ENCODE data around the gene FAM219A. TPM values are rescaled to one million over a fixed set of nuclear protein-coding genes. Genes with fewer than 3 reads are reported as not detected.

FAM219A gene, protein sequence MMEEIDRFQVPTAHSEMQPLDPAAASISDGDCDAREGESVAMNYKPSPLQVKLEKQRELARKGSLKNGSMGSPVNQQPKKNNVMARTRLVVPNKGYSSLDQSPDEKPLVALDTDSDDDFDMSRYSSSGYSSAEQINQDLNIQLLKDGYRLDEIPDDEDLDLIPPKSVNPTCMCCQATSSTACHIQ
- 13.4 and 22.4 TPM in 2 replicates for total RNA-seq (ENCODE audit: low replicate concordance)
- long read RNA-seq, partial matches to known transcripts: 0 of 1 reads
- long read RNA-seq, other reads (novel, unspliced or antisense): 1 of 1 reads

DNA sequence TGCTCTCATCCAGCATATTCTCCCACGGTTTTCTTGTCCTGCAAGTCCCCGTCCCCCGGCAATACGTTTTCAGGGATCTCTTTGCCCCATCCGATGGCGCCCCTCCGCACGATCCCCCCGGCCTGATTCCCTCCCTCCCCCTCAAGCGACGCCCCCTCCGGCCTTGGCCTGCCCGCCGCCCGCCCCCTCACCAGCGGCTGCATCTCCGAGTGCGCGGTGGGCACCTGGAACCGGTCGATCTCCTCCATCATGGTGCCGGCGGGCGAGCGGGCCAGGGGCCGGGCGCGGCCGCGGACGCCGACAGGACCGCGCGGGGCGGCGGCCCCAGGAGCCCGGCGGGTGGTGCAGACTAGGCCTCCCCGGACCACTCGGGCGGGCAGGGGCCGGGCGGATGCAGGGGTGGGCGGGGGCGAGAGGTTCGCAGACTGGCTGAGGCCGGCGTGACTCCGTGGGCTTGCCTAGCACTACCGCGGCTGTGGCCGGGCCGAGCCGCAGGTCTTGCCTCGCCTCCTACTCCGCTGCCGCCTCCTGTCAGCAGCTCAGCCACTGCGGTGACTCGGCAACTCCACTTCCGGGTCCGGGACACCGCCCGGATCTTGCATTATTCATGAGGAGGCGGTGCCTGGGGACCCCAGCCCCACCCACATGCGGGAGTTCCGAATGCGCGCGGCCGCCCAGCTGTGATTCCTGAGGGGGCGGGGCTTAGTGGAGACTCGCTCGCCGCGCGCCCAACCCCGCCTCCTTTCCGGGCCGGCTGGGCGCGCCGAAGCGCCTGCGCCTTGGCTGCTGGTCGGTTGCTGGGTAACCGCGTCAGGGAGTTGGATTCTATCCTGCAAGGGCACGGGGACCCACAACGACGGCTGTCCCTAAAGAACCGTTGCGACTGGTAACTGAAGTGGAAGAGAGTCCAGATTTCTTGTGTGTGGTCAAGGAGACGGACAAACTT, at the start of gene FAM219A, which contains the start of gene DNAI1:
Gene FAM219A (minus strand): TSS at position 558 of the 946 bp plus-strand sequence. CDS start 307 bp downstream, at position 251.
Gene DNAI1 (plus strand): TSS at position 793 of the 946 bp plus-strand sequence. CDS start 201 bp downstream, outside the sequence.
- peak within 1 kb of the TSS; percentile 95 for H3K4me3 Mint-ChIP-seq
- peaks cover 19% of the 10 kb centered on the region for H3K4me1 Mint-ChIP-seq (ENCODE audit: unreplicated experiment)
- no peaks in the 10 kb centered on the region for H3K9me3 Mint-ChIP-seq
- DNase-seq (ENCODE audit: extremely low spot score, unreplicated experiment): peak; percentile 99
- peak within 1 kb of the TSS; percentile 87 for H3K27ac Mint-ChIP-seq
- peaks cover 46% of the 10 kb centered on the region for H3K27me3 Mint-ChIP-seq
- H3K36me3 Mint-ChIP-seq: no peaks in the 10 kb centered on the region
- TF ChIP-seq, protein P1, sequence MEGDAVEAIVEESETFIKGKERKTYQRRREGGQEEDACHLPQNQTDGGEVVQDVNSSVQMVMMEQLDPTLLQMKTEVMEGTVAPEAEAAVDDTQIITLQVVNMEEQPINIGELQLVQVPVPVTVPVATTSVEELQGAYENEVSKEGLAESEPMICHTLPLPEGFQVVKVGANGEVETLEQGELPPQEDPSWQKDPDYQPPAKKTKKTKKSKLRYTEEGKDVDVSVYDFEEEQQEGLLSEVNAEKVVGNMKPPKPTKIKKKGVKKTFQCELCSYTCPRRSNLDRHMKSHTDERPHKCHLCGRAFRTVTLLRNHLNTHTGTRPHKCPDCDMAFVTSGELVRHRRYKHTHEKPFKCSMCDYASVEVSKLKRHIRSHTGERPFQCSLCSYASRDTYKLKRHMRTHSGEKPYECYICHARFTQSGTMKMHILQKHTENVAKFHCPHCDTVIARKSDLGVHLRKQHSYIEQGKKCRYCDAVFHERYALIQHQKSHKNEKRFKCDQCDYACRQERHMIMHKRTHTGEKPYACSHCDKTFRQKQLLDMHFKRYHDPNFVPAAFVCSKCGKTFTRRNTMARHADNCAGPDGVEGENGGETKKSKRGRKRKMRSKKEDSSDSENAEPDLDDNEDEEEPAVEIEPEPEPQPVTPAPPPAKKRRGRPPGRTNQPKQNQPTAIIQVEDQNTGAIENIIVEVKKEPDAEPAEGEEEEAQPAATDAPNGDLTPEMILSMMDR (conservative IDR thresholded peaks at IDR 0.05): no peak

DNA sequence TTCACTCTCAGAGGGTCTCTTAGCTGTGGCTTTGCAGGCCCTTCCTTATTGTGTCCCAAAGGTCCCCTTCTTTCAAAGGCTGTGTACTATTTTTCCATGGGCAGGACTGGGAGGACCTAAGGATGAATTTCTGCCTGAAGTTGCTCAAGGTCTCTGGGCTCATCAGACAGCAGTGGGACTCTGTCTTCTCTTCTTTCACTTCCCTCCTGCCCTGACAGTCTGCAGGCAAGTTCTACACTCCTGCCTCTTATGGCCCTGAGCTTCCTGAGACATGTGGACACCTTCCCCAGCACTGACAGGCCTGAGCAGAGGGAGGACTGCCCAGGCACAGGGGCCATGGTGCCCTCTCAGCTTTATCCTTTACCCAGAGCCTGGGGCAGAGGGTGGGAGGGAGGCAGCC, 49.6 kb upstream of the FAM219A start:
- TF ChIP-seq, protein P1 (conservative IDR thresholded peaks at IDR 0.05): no peak
- DNase-seq (ENCODE audit: extremely low spot score, unreplicated experiment): no peak
- no peak overlapping the region for H3K27ac Mint-ChIP-seq
- peaks cover 32% of the 10 kb centered on the region for H3K27me3 Mint-ChIP-seq
- no peaks in the 10 kb centered on the region for H3K9me3 Mint-ChIP-seq
- H3K4me1 Mint-ChIP-seq (ENCODE audit: unreplicated experiment): peaks cover 25% of the 10 kb centered on the region
- no peaks in the 10 kb centered on the region for H3K36me3 Mint-ChIP-seq
- H3K4me3 Mint-ChIP-seq: no peak overlapping the region

DNA sequence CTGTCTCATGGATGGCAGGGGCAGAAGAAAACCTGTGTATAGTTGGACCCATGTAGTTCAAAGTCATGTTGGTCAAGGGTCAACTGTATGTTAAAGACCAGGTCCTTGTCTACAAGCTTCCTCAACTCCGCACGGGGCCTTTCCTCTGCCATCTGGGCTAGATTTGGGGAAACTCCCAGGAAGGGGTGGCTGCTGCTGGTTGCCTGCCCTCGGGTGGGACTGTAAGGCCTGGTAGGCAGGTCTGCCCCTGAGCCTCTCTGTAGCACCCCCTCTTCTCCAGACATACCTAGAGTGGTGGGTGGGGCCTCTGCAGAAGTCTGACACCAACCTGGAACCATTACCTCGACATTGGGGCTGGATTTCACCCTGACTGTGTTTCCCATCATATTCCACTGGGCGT, 49.2 kb upstream of the FAM219A start:
- H3K27ac Mint-ChIP-seq: no peak overlapping the region
- peaks cover 21% of the 10 kb centered on the region for H3K4me1 Mint-ChIP-seq (ENCODE audit: unreplicated experiment)
- TF ChIP-seq, protein P1 (conservative IDR thresholded peaks at IDR 0.05): no peak
- H3K4me3 Mint-ChIP-seq: no peak overlapping the region
- no peaks in the 10 kb centered on the region for H3K36me3 Mint-ChIP-seq
- no peak for DNase-seq (ENCODE audit: extremely low spot score, unreplicated experiment)
- peaks cover 36% of the 10 kb centered on the region for H3K27me3 Mint-ChIP-seq
- H3K9me3 Mint-ChIP-seq: no peaks in the 10 kb centered on the region

DNA sequence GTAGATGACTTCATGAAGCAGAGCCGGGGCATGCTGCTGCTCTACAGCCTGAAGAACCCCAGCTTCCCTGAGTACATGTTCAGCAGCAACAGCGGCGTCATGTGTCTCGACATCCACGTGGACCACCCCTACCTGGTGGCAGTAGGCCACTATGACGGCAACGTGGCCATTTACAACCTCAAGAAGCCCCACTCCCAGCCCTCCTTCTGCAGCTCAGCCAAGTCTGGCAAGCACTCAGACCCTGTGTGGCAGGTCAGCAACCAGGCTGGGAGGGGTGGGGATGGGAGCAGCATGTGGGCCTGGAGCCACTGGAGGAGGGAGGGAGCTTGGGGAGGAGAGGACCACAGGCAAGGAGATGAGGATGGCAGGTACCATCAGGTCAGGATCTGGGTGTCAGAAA, 48.3 kb upstream of the FAM219A start:
- H3K4me1 Mint-ChIP-seq (ENCODE audit: unreplicated experiment): peaks cover 18% of the 10 kb centered on the region
- H3K27ac Mint-ChIP-seq: no peak overlapping the region
- no peaks in the 10 kb centered on the region for H3K36me3 Mint-ChIP-seq
- DNase-seq (ENCODE audit: extremely low spot score, unreplicated experiment): peak; percentile 24
- TF ChIP-seq, protein P1 (conservative IDR thresholded peaks at IDR 0.05): no peak
- no peaks in the 10 kb centered on the region for H3K9me3 Mint-ChIP-seq
- peaks cover 39% of the 10 kb centered on the region for H3K27me3 Mint-ChIP-seq
- no peak overlapping the region for H3K4me3 Mint-ChIP-seq

DNA sequence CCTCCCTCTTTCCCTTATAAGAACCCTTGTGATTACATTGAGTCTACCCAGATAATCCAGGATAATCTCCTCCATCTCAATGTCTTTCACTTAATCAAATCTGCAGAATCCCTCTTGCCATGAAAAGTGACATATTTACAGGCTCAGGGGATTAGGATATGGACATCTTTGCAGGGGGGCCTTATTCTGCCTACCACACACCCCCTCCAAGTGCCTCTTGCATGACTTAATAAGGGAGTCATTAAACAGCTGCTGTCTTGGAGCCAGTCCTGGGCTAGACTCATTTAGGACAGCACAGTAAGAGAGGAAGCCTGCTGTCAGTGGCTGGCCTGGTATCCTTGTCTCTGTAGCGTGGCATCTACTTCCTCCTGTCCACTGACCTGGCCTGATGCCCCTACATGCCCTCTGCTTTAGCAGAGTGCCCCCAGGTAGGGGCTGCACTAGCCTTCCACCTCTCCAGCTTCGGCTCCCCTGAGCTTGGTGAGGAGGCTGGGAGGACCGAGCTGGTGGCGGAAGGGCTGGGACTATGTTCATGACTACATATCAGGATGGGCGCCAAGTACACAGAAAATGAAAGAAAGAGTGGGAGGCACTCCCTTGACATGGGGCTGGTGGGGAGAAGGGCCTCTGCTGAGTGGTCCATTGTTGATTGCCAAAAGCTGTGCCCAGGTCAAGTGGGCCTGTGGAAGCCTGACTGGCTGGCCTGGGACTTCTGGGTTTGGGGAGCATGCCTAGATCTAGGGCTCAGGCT, 47.2 kb upstream of the FAM219A start:
- Mint-ChIP-seq H3K4me3 (no peak overlapping the region), H3K4me1 (ENCODE audit: unreplicated experiment) (peaks cover 12% of the 10 kb centered on the region), H3K9me3 (no peaks in the 10 kb centered on the region), H3K27ac (no peak overlapping the region), H3K27me3 (peaks cover 41% of the 10 kb centered on the region), H3K36me3 (no peaks in the 10 kb centered on the region)
- TF ChIP-seq, protein P1 (conservative IDR thresholded peaks at IDR 0.05): no peak
- no peak for DNase-seq (ENCODE audit: extremely low spot score, unreplicated experiment)

Data from type B pancreatic cell (in vitro differentiated cells).